Calu3 (cell line): ENCODE measurements around the gene AMN1. TPM values are rescaled to one million over a fixed set of nuclear protein-coding genes. Genes with fewer than 3 reads are reported as not detected.

Experiments used
- BruUV-seq: library from RNA; stranded (reverse); fragments of 400-500 nt; replicated peaks from 2 replicates; lab custom pipeline; 2021; lab: Mats Ljungman, UMichigan
- CTCF ChIA-PET: fragments of 300-600 bp; sonication (Branson Sonifier 250); formaldehyde crosslinking; loops from one replicate; lab custom pipeline; 2022; ENCODE audit warnings: antibody characterized with exemption; lab: Charles Lee
- DNase-seq: peaks from one replicate; pipeline ENCODE4 v3.0.0; 2022
- H3K27ac Mint-ChIP-seq: one replicate; pipeline ENCODE4 v1.8.0; 2022; ENCODE audit warnings: mixed read lengths; ENCODE audit not compliant: unreplicated experiment
- H3K27me3 Mint-ChIP-seq: one replicate; pipeline ENCODE4 v1.8.0; 2022; ENCODE audit warnings: mixed read lengths; ENCODE audit not compliant: unreplicated experiment
- H3K36me3 Mint-ChIP-seq: one replicate; pipeline ENCODE4 v1.8.0; 2022; ENCODE audit warnings: mild to moderate bottlenecking, moderate library complexity, mixed read lengths; ENCODE audit not compliant: insufficient read depth, unreplicated experiment
- H3K4me1 Mint-ChIP-seq: one replicate; pipeline ENCODE4 v1.8.0; 2022; ENCODE audit warnings: mild to moderate bottlenecking, low read depth, mixed read lengths; ENCODE audit not compliant: unreplicated experiment
- H3K4me3 Mint-ChIP-seq: one replicate; pipeline ENCODE4 v1.8.0; 2022; ENCODE audit warnings: mild to moderate bottlenecking, low read depth, moderate library complexity, mixed read lengths; ENCODE audit not compliant: unreplicated experiment
- H3K9me3 Mint-ChIP-seq: one replicate; pipeline ENCODE4 v1.8.0; 2022; ENCODE audit warnings: low read depth, mixed read lengths; ENCODE audit not compliant: unreplicated experiment
- CTCF ChIP-seq: fragments of 200-600 bp; IDR thresholded peaks from one replicate; pipeline ENCODE4 v1.8.0; 2022; ENCODE audit warnings: antibody characterized with exemption; ENCODE audit not compliant: unreplicated experiment
- intact Hi-C: fragments of 100-400 bp; cut with micrococcal nuclease; formaldehyde crosslinking; loops from one replicate; pipeline ENCODE4 v1.10.0; 2022; ENCODE audit not compliant: unreplicated experiment
- total RNA-seq: library from RNA; stranded (reverse); gene quantifications from 2 replicates; pipeline ENCODE4 v1.2.3, GENCODE V29; 2022

Gene AMN1
- total RNA-seq, 1 experiment from 2014 or later = 13.5 TPM

- H3K27me3 Mint-ChIP-seq = no peaks in the 10 kb centered on the region
- no TSS peak for BruUV-seq
- H3K36me3 Mint-ChIP-seq = peaks cover 12% of the 10 kb centered on the region
- no peak for TF ChIP-seq CTCF
- CTCF ChIA-PET = no interaction called here
- H3K27ac Mint-ChIP-seq = no peak overlapping the region
- H3K9me3 Mint-ChIP-seq = peaks cover 2% of the 10 kb centered on the region
- H3K4me3 Mint-ChIP-seq = no peak overlapping the region
- no peaks in the 10 kb centered on the region for H3K4me1 Mint-ChIP-seq
- intact Hi-C loops = no loop called here
- no peak for DNase-seq
Measured at GRCh38 chr12:31664038-31664437, 64.8 kb downstream of the AMN1 start.

GRCh38 chr12:31663576-31663975 is 65.2 kb downstream of the AMN1 start:
- BruUV-seq = no TSS peak
- Mint-ChIP-seq H3K27ac (no peak overlapping the region), H3K27me3 (no peaks in the 10 kb centered on the region), H3K9me3 (no peaks in the 10 kb centered on the region), H3K36me3 (peaks cover 12% of the 10 kb centered on the region), H3K4me1 (peaks cover 2% of the 10 kb centered on the region), H3K4me3 (no peak overlapping the region)
- CTCF ChIA-PET = interaction anchor here (1.1 kb wide), 1 partner anchor 86 kb away, joined by 4 read pairs; no protein-coding TSS in a partner anchor
- intact Hi-C loops = no loop called here
- TF ChIP-seq CTCF = no peak
- DNase-seq = no peak

- CTCF ChIA-PET = interaction anchor here (0.7 to 1.3 kb wide), 3 partner anchors 9 to 87 kb away, joined by 3 to 4 read pairs (median 3); no protein-coding TSS in a partner anchor
- DNase-seq = no peak
- H3K36me3 Mint-ChIP-seq = peaks cover 12% of the 10 kb centered on the region
- TF ChIP-seq CTCF = no peak
- no peaks in the 10 kb centered on the region for H3K27me3 Mint-ChIP-seq
- no peaks in the 10 kb centered on the region for H3K9me3 Mint-ChIP-seq
- peaks cover 8% of the 10 kb centered on the region for H3K4me1 Mint-ChIP-seq
- intact Hi-C loops = no loop called here
- no TSS peak for BruUV-seq
- H3K27ac Mint-ChIP-seq = no peak overlapping the region
- H3K4me3 Mint-ChIP-seq = no peak overlapping the region
Measured at GRCh38 chr12:31662176-31662849, 66.5 kb downstream of the AMN1 start.

- H3K36me3 Mint-ChIP-seq = peaks cover 8% of the 10 kb centered on the region
- CTCF ChIA-PET = interaction anchor here (0.8 to 1.1 kb wide), 2 partner anchors 70 to 1095 kb away, joined by 3 to 5 read pairs; partner anchors contain the start of gene AMN1
Measured at GRCh38 chr12:31659087-31659942, 69.5 kb downstream of the AMN1 start, which contains the start of gene ETFBKMT. ETFBKMT (plus strand) TSS chr12:31659688; CDS start chr12:31661954, 2,266 bp downstream.

More at GRCh38 chr12:31659087-31659942, 69.5 kb downstream of the AMN1 start, which contains the start of gene ETFBKMT:
- H3K27me3 Mint-ChIP-seq = no peaks in the 10 kb centered on the region
- TSS peak; percentile 91 for BruUV-seq
- peak; percentile 95 for DNase-seq
- peak within 1 kb of the TSS; percentile 73 for H3K4me3 Mint-ChIP-seq
- peak within 1 kb of the TSS; percentile 58 for H3K27ac Mint-ChIP-seq
- peaks cover 8% of the 10 kb centered on the region for H3K4me1 Mint-ChIP-seq
- H3K9me3 Mint-ChIP-seq = no peaks in the 10 kb centered on the region
- intact Hi-C loops = loop anchor here (10.0 kb wide), 1 partner anchor 405 kb away; no protein-coding TSS in a partner anchor
- TF ChIP-seq CTCF = no peak
